SJSA1 (cell line): ENCODE results near the gene DDX5. TPM values are rescaled to one million over a fixed set of nuclear protein-coding genes. Genes with fewer than 3 reads are reported as not detected.
"Not testable (repeated sequence)": the region's sequence is repeated elsewhere in the genome, so short reads cannot be mapped to it uniquely, and the experiment has no call there.

ENCODE experiments used
- DNase-seq, 2 experiments: peaks; one replicate each; pipeline ENCODE4 v3.0.0-alpha.2; 2015 to 2020; ENCODE audit warnings: low spot score in 2 of 2, low read depth in 1 of 2
- H3K27ac ChIP-seq: fragments of 250-450 bp; sonication (Bioruptor Pico); 2 replicates; pipeline ENCODE4 v1.5.1; 2020; ENCODE audit warnings: mild to moderate bottlenecking, moderate library complexity
- H3K27me3 ChIP-seq: fragments of 250-450 bp; sonication (Bioruptor Pico); replicated peaks from 2 replicates; pipeline ENCODE4 v1.5.1; 2020; ENCODE audit warnings: mild to moderate bottlenecking, moderate library complexity
- H3K36me3 ChIP-seq: fragments of 250-450 bp; sonication (Bioruptor Pico); 2 replicates; pipeline ENCODE4 v1.5.1; 2020; ENCODE audit warnings: mild to moderate bottlenecking
- H3K4me1 ChIP-seq: fragments of 250-450 bp; sonication (Bioruptor Pico); replicated peaks from 2 replicates; pipeline ENCODE4 v1.6.1; 2021; ENCODE audit warnings: mild to moderate bottlenecking
- H3K4me3 ChIP-seq: fragments of 250-450 bp; sonication (Bioruptor Pico); 2 replicates; pipeline ENCODE4 v1.5.1; 2020; ENCODE audit warnings: mild to moderate bottlenecking
- H3K9me3 ChIP-seq: fragments of 250-450 bp; sonication (Bioruptor Pico); replicated peaks from 2 replicates; pipeline ENCODE4 v1.5.1; 2020; ENCODE audit warnings: mild to moderate bottlenecking
- total RNA-seq: library from RNA; depleted of rRNA; stranded (reverse); fragments of >200 nt; shearing (Covaris generic); gene quantifications from 2 replicates; pipeline ENCODE4 v1.2.3, GENCODE V29; 2014

Gene DDX5
- total RNA-seq, 1 experiment from 2014 or later = 306 TPM

GRCh38 chr17:64496348-64496785 is 9.7 kb downstream of the DDX5 start:
- Histone ChIP-seq H3K36me3 (peaks cover 65% of the 10 kb centered on the region), H3K27me3 (no peaks in the 10 kb centered on the region), H3K4me1 (peaks cover 27% of the 10 kb centered on the region), H3K27ac (peak overlapping the region; percentile 68), H3K9me3 (no peaks in the 10 kb centered on the region), H3K4me3 (peak overlapping the region; percentile 51)
- DNase-seq = no peak

GRCh38 chr17:64495300-64495699 is 10.8 kb downstream of the DDX5 start:
- H3K27me3 ChIP-seq, H3K27ac ChIP-seq, DNase-seq, H3K4me3 ChIP-seq, H3K9me3 ChIP-seq: not testable (repeated sequence)
- H3K4me1 ChIP-seq = peaks cover 27% of the 10 kb centered on the region
- H3K36me3 ChIP-seq = peaks cover 63% of the 10 kb centered on the region

GRCh38 chr17:64494121-64494520 is 12.0 kb downstream of the DDX5 start:
- H3K4me1 ChIP-seq = peaks cover 23% of the 10 kb centered on the region
- no peak overlapping the region for H3K4me3 ChIP-seq
- H3K36me3 ChIP-seq = peaks cover 56% of the 10 kb centered on the region
- no peaks in the 10 kb centered on the region for H3K9me3 ChIP-seq
- DNase-seq = no peak
- no peaks in the 10 kb centered on the region for H3K27me3 ChIP-seq
- no peak overlapping the region for H3K27ac ChIP-seq

GRCh38 chr17:64492481-64493109 is 13.5 kb downstream of the DDX5 start:
- DNase-seq = no peak
- Histone ChIP-seq H3K27me3 (no peaks in the 10 kb centered on the region), H3K27ac (no peak overlapping the region), H3K36me3 (peaks cover 40% of the 10 kb centered on the region), H3K4me3 (no peak overlapping the region), H3K4me1 (peaks cover 14% of the 10 kb centered on the region), H3K9me3 (no peaks in the 10 kb centered on the region)

GRCh38 chr17:64491994-64492393 is 14.1 kb downstream of the DDX5 start:
- H3K27ac ChIP-seq = no peak overlapping the region
- no peaks in the 10 kb centered on the region for H3K9me3 ChIP-seq
- peaks cover 8% of the 10 kb centered on the region for H3K4me1 ChIP-seq
- H3K4me3 ChIP-seq = no peak overlapping the region
- H3K27me3 ChIP-seq = no peaks in the 10 kb centered on the region
- H3K36me3 ChIP-seq = peaks cover 34% of the 10 kb centered on the region
- DNase-seq = no peak

GRCh38 chr17:64491034-64491860 is 14.8 kb downstream of the DDX5 start:
- Histone ChIP-seq H3K4me1 (peaks cover 7% of the 10 kb centered on the region; the same call in 1 of the 2 replicates), H3K36me3 (peaks cover 29% of the 10 kb centered on the region), H3K4me3 (no peak overlapping the region), H3K9me3 (no peaks in the 10 kb centered on the region), H3K27ac (no peak overlapping the region), H3K27me3 (no peaks in the 10 kb centered on the region)
- peak in 1 of 2 experiments; percentile 18 for DNase-seq

GRCh38 chr17:64488301-64488700 is 17.8 kb downstream of the DDX5 start:
- DNase-seq = no peak
- H3K27me3 ChIP-seq = no peaks in the 10 kb centered on the region
- no peak overlapping the region for H3K4me3 ChIP-seq
- H3K36me3 ChIP-seq = peaks cover 41% of the 10 kb centered on the region
- H3K4me1 ChIP-seq = no peaks in the 10 kb centered on the region
- H3K9me3 ChIP-seq = no peaks in the 10 kb centered on the region
- H3K27ac ChIP-seq = no peak overlapping the region

GRCh38 chr17:64484380-64484779 is 21.7 kb downstream of the DDX5 start:
- H3K27ac ChIP-seq = no peak overlapping the region
- no peak overlapping the region for H3K4me3 ChIP-seq
- DNase-seq = no peak
- no peaks in the 10 kb centered on the region for H3K27me3 ChIP-seq
- no peaks in the 10 kb centered on the region for H3K9me3 ChIP-seq
- H3K36me3 ChIP-seq = peaks cover 32% of the 10 kb centered on the region
- no peaks in the 10 kb centered on the region for H3K4me1 ChIP-seq

- Histone ChIP-seq H3K27ac (no peak overlapping the region), H3K4me1 (peaks cover 10% of the 10 kb centered on the region), H3K4me3 (no peak overlapping the region), H3K36me3 (peaks cover 39% of the 10 kb centered on the region), H3K27me3 (no peaks in the 10 kb centered on the region), H3K9me3 (no peaks in the 10 kb centered on the region)
- DNase-seq = no peak
Measured at GRCh38 chr17:64480951-64481350, 25.1 kb downstream of the DDX5 start.

GRCh38 chr17:64477849-64478248 is 28.2 kb downstream of the DDX5 start:
- Histone ChIP-seq H3K36me3 (peaks cover 21% of the 10 kb centered on the region), H3K27me3 (no peaks in the 10 kb centered on the region), H3K4me1 (peaks cover 10% of the 10 kb centered on the region), H3K4me3 (no peak overlapping the region), H3K9me3 (no peaks in the 10 kb centered on the region), H3K27ac (no peak overlapping the region)
- DNase-seq = peak in 1 of 2 experiments; percentile 7

- no peak for DNase-seq
- Histone ChIP-seq H3K4me3 (no peak overlapping the region), H3K36me3 (no peaks in the 10 kb centered on the region), H3K27ac (no peak overlapping the region), H3K27me3 (no peaks in the 10 kb centered on the region), H3K9me3 (no peaks in the 10 kb centered on the region), H3K4me1 (no peaks in the 10 kb centered on the region)
Measured at GRCh38 chr17:64472564-64472963, 33.5 kb downstream of the DDX5 start.

- DNase-seq = no peak
- Histone ChIP-seq H3K4me3 (no peak overlapping the region), H3K4me1 (peaks cover 1% of the 10 kb centered on the region), H3K9me3 (0 out of 2 replicates have a peak, but pooled peaks cover under 1% of the 10 kb centered on the region), H3K36me3 (no peaks in the 10 kb centered on the region), H3K27ac (no peak overlapping the region), H3K27me3 (no peaks in the 10 kb centered on the region)
Measured at GRCh38 chr17:64471440-64471839, 34.6 kb downstream of the DDX5 start.

GRCh38 chr17:64470625-64471024 is 35.5 kb downstream of the DDX5 start:
- no peak for DNase-seq
- Histone ChIP-seq H3K9me3 (0 out of 2 replicates have a peak, but pooled peaks cover 5% of the 10 kb centered on the region), H3K27ac (no peak overlapping the region), H3K4me3 (no peak overlapping the region), H3K27me3 (no peaks in the 10 kb centered on the region), H3K4me1 (peaks cover 8% of the 10 kb centered on the region), H3K36me3 (no peaks in the 10 kb centered on the region)

- DNase-seq, H3K27me3 ChIP-seq, H3K4me1 ChIP-seq, H3K9me3 ChIP-seq, H3K4me3 ChIP-seq, H3K36me3 ChIP-seq, H3K27ac ChIP-seq: not testable (repeated sequence)
Measured at GRCh38 chr17:64466834-64467233, 39.3 kb downstream of the DDX5 start.
